Measurements from ENCODE around the gene DYNLL1. TPM values are rescaled to one million over a fixed set of nuclear protein-coding genes. Genes with fewer than 3 reads are reported as not detected.
A peak's percentile ranks its signal among the peaks of the same experiment; 100 is the strongest.

Gene DYNLL1
- total and polyA plus RNA-seq, 2 of the 13 experiments (the other 11 are each of a cell fraction or from before 2014, with no cell fraction given), result 271 to 294 TPM

- TF ChIP-seq ZNF609 (CRISPR knock-in tag; IDR thresholded peaks at IDR 0.05; ENCODE audit: borderline replicate concordance) (no peak), ZNF350 (CRISPR knock-in tag; IDR thresholded peaks at IDR 0.05; ENCODE audit: borderline replicate concordance, low read depth) (no peak), MEIS1 (CRISPR knock-in tag; IDR thresholded peaks at IDR 0.05; ENCODE audit: borderline replicate concordance) (no peak; the same call in 1 of the 2 replicates), ZNF546 (CRISPR knock-in tag; conservative IDR thresholded peaks at IDR 0.05) (peak; percentile 70), E2F5 (CRISPR knock-in tag; conservative IDR thresholded peaks at IDR 0.05) (no peak), ZNF580 (CRISPR knock-in tag; IDR thresholded peaks at IDR 0.05; ENCODE audit: borderline replicate concordance, low read depth) (no peak), TOE1 (CRISPR knock-in tag; IDR thresholded peaks at IDR 0.05) (no peak), TCF12 (IDR thresholded peaks at IDR 0.05) (no peak), TCF12 (CRISPR knock-in tag; IDR thresholded peaks at IDR 0.05) (no peak), HNF4A (CRISPR knock-in tag; IDR thresholded peaks at IDR 0.05) (no peak), ZNF766 (CRISPR knock-in tag; IDR thresholded peaks at IDR 0.05; ENCODE audit: borderline replicate concordance) (no peak), ZBTB39 (CRISPR knock-in tag; IDR thresholded peaks at IDR 0.05) (no peak), ARNTL (CRISPR knock-in tag; IDR thresholded peaks at IDR 0.05) (peak; percentile 69; the same call in 1 of the 2 replicates), ELF3 (CRISPR knock-in tag; IDR thresholded peaks at IDR 0.05) (0 out of 2 replicates have a peak, but pooled peaks have one; percentile 32), IRF9 (CRISPR knock-in tag; IDR thresholded peaks at IDR 0.05; ENCODE audit: borderline replicate concordance) (no peak), ZBTB7B (CRISPR knock-in tag; IDR thresholded peaks at IDR 0.05) (no peak), CBX2 (IDR thresholded peaks at IDR 0.05; ENCODE audit: low read depth, low read length) (no peak), CBX2 (CRISPR knock-in tag; IDR thresholded peaks at IDR 0.05; ENCODE audit: low read depth) (no peak), FLYWCH1 (CRISPR knock-in tag; IDR thresholded peaks at IDR 0.05) (no peak), ZNF644 (CRISPR knock-in tag; IDR thresholded peaks at IDR 0.05; ENCODE audit: low read depth) (no peak), CREBL2 (CRISPR knock-in tag; IDR thresholded peaks at IDR 0.05; ENCODE audit: borderline replicate concordance) (no peak), HMGA1 (CRISPR knock-in tag; conservative IDR thresholded peaks at IDR 0.05) (no peak)
These were observed 38.3 kb downstream of the DYNLL1 start, which contains the start of gene RNF10 (continued) for GRCh38 chr12:120534203-120534702.
